ENCODE results near the gene ADTRP. TPM values are rescaled to one million over a fixed set of nuclear protein-coding genes. Genes with fewer than 3 reads are reported as not detected.

The ADTRP gene
- total RNA-seq, 1 experiment from 2014 or later, result 0.86 TPM

GRCh38 chr6:11684901-11685480, 93.6 kb downstream of the ADTRP start:
- BruUV-seq (replicated peaks), result no TSS peak
- no peak for TF ChIP-seq ZFX (IDR thresholded peaks at IDR 0.05)
- no peak for TF ChIP-seq EGR1 (IDR thresholded peaks at IDR 0.05; ENCODE audit: low read depth)
- TF ChIP-seq ZBTB33 (IDR thresholded peaks at IDR 0.05; ENCODE audit: extremely low read depth, insufficient replicate concordance, low read length), result no peak
- TF ChIP-seq FOSL1 (IDR thresholded peaks at IDR 0.05; ENCODE audit: low read depth), result no peak
- no peak for TF ChIP-seq CEBPB (IDR thresholded peaks at IDR 0.05; ENCODE audit: low read depth)
- TF ChIP-seq SP1 (IDR thresholded peaks at IDR 0.05; ENCODE audit: low read depth), result no peak
- no peak for TF ChIP-seq ZNF274 (IDR thresholded peaks at IDR 0.05; ENCODE audit: low read depth, low read length)
- no peak for TF ChIP-seq EZH2phosphoT487 (IDR thresholded peaks at IDR 0.05; ENCODE audit: borderline replicate concordance)
- TF ChIP-seq EZH2 (IDR thresholded peaks at IDR 0.05), result no peak
- no peak for TF ChIP-seq ELF1 (IDR thresholded peaks at IDR 0.05; ENCODE audit: borderline replicate concordance, low read depth)
- no peak for TF ChIP-seq CTCF (IDR thresholded peaks at IDR 0.05 in 2 of 3, conservative IDR thresholded peaks at IDR 0.05 in 1 of 3; ENCODE audit: borderline replicate concordance in 1 of 3, insufficient read depth in 1 of 3, low read depth in 2 of 3, low read length in 2 of 3)
- no peak for TF ChIP-seq MAX (IDR thresholded peaks at IDR 0.05)
- TF ChIP-seq RAD21 (IDR thresholded peaks at IDR 0.05; ENCODE audit: low read depth), result no peak
- no peak for TF ChIP-seq POLR2A (IDR thresholded peaks at IDR 0.05; ENCODE audit: borderline replicate concordance, extremely low read depth, insufficient read depth, insufficient read length)
- no peak for TF ChIP-seq TCF7L2 (IDR thresholded peaks at IDR 0.05; ENCODE audit: borderline replicate concordance, extremely low read depth, insufficient read depth, insufficient read length)
- TF ChIP-seq YY1 (IDR thresholded peaks at IDR 0.05; ENCODE audit: extremely low read depth, insufficient replicate concordance, low read depth, low read length), result no peak
- TF ChIP-seq JUND (IDR thresholded peaks at IDR 0.05), result no peak
- no peak for TF ChIP-seq SIN3A (IDR thresholded peaks at IDR 0.05; ENCODE audit: low read depth)
- ChIA-PET RAD21 (ENCODE audit: low non-redundant PET in 1 of 2, low total read pairs in 2 of 2, uncharacterized antibody in 2 of 2, unreplicated experiment in 2 of 2) (no interaction called here), POLR2A (no interaction called here), CTCF (no interaction called here)
- Histone ChIP-seq H3K36me3 (ENCODE audit: control insufficient read depth in 1 of 2, insufficient read depth in 2 of 2, low read length in 2 of 2) (no peaks in the 10 kb centered on the region), H3K9me3 (ENCODE audit: control insufficient read depth in 1 of 2, insufficient read depth in 1 of 2, low read depth in 1 of 2, low read length in 2 of 2) (no peaks in the 10 kb centered on the region), H3K4me3 (replicated peaks in 1 of 2; ENCODE audit: low read depth in 1 of 2, low read length in 2 of 2) (peak overlapping the region in 1 of 2 experiments; percentile 10; a peak in 1 of 4 replicates), H3K4me1 (ENCODE audit: control insufficient read depth in 1 of 2, insufficient read depth in 2 of 2, low read length in 2 of 2) (peaks cover 0 to 20% of the 10 kb centered on the region in 2 experiments; a peak in 3 of 4 replicates), H3K4me2 (ENCODE audit: low read length) (peak overlapping the region; percentile 57), H2AFZ (ENCODE audit: low read depth, low read length, poor library complexity, severe bottlenecking) (peak overlapping the region; percentile 95), H4K20me1 (ENCODE audit: insufficient read depth) (no peaks in the 10 kb centered on the region), H3K27me3 (ENCODE audit: insufficient read depth, low read length) (no peaks in the 10 kb centered on the region), H3K9ac (ENCODE audit: low read length) (no peak overlapping the region), H3K27ac (ENCODE audit: low read depth, low read length) (no peak overlapping the region), H3K79me2 (ENCODE audit: insufficient read depth, low read length) (no peaks in the 10 kb centered on the region), H3K9me2 (ENCODE audit: insufficient read depth) (no peaks in the 10 kb centered on the region)
- peak; percentile 34; the same call in 1 of the 2 replicates for ATAC-seq
- no peak for DNase-seq (ENCODE audit: low read depth, low spot score)
- intact Hi-C loops (cut with micrococcal nuclease), result no loop called here

Measured in HCT116 (cell line).